Retinal pigment epithelial cell (primary cell): ENCODE measurements around the gene DLX4.

Source experiments
- DNase-seq: peaks from one replicate; pipeline ENCODE4 v3.0.0-alpha.2; 2010; ENCODE audit warnings: low read depth
- H3K4me3 ChIP-seq: 2 replicates; pipeline ENCODE4 v1.5.1; 2011; ENCODE audit warnings: mild to moderate bottlenecking, low read length, control low read depth, moderate library complexity
- TF ChIP-seq, protein P1 (sequence below): conservative IDR thresholded peaks from 2 replicates; pipeline ENCODE4 v1.5.1; 2011; ENCODE audit warnings: low read depth, low read length, control low read depth, inconsistent platforms

The DLX4 gene

DNA sequence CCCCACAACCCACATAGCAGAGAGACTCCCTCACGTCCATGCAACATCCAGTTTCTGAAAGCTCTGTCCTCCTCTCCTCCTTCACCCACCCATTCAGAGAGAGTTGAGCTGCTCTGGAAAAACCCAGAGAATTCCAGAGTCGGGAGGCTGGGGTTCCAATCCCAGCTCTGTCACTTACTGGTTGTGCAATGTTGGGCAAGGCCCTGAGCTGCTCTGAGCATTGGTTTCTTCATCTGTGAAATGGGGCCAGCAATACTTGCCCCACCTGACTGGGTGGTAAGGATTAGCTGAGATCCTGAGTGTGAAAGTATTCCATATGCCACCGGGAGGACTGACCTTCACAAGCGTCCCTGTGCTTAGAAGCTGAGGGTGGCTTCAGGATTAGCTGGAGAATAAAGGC lies 12.2 kb upstream of the DLX4 start:
- no peak for DNase-seq
- TF ChIP-seq, protein P1, sequence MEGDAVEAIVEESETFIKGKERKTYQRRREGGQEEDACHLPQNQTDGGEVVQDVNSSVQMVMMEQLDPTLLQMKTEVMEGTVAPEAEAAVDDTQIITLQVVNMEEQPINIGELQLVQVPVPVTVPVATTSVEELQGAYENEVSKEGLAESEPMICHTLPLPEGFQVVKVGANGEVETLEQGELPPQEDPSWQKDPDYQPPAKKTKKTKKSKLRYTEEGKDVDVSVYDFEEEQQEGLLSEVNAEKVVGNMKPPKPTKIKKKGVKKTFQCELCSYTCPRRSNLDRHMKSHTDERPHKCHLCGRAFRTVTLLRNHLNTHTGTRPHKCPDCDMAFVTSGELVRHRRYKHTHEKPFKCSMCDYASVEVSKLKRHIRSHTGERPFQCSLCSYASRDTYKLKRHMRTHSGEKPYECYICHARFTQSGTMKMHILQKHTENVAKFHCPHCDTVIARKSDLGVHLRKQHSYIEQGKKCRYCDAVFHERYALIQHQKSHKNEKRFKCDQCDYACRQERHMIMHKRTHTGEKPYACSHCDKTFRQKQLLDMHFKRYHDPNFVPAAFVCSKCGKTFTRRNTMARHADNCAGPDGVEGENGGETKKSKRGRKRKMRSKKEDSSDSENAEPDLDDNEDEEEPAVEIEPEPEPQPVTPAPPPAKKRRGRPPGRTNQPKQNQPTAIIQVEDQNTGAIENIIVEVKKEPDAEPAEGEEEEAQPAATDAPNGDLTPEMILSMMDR: no peak

DNA sequence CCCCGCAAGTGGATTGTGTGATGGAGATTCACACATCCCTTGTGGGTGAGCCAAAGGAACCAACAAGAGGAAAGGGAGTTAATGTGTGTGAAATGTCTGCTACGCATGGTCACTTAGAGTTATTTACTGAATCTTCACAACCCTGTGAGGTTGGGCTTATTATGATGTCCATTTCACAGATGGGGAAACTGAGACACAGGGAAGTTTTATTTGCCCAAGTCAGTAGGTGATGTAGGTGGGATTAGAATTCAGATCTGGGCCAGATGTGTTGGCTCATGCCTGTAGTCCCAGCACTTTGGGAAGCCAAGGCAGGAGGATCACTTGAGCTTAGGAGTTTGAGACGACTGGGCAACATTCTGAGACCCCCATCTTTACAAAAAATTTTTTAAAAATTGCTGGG lies 11.6 kb upstream of the DLX4 start:
- TF ChIP-seq, protein P1: no peak
- no peak overlapping the region for H3K4me3 ChIP-seq
- no peak for DNase-seq

More for the DNA sequence above, 12.2 kb upstream of the DLX4 start:
- H3K4me3 ChIP-seq: no peak overlapping the region

DNA sequence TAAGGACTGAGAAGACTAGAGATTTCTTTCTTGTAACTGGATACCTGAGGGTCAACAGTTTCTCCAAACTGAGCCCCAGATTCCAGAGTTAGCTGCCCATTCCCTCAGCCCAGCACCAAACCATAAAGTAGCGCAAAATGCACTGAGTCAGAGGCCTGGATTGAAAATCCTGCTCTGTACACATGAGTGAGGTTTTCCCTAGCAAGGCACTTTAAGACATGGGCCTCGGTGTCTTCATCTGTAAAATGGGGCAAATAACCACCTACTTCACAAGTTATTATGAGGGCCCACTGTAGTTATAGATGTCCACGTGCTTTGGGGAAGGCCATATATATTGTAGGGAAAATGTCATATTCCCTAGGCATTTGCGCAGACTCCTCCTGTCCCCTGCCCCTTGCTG lies 10.3 kb upstream of the DLX4 start:
- no peak for DNase-seq
- no peak overlapping the region for H3K4me3 ChIP-seq
- TF ChIP-seq, protein P1: no peak

DNA sequence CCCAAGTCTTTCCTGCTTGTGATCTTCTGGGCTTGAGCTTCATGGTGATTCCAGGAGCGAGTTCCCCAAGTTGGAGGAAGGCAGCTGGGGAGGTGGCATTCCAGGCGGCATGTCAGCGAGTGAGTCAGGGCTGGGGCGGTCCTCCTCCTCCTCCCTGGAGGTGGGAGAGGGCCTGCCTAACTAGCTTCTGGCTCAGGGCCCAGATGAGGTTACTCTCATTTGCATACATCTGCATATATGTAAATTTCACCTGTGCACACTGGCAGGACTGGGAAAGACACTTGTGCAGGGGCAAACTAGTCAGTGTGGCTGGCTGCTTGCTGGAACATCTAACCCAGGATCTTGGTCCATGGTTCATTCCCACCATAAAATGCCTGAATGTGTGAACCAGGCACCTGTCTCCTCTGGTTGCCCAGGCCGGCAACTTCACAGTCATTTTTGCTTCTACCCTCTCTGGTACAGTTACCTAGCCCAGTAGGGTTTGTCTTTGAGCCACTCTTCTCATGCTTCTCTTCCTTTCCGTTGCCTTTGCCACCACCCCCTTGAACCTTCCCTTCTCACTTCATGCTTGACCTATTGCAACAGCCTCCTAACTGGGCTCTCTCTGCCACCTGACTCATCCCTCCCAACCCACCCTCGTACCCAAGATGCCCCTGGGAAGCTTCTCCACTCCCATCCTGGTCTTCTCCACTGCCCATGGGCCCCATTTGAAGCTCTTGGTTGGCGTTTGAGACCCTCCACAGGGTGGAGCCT lies 9.6 kb upstream of the DLX4 start:
- no peak for DNase-seq
- TF ChIP-seq, protein P1: no peak
- no peak overlapping the region for H3K4me3 ChIP-seq

DNA sequence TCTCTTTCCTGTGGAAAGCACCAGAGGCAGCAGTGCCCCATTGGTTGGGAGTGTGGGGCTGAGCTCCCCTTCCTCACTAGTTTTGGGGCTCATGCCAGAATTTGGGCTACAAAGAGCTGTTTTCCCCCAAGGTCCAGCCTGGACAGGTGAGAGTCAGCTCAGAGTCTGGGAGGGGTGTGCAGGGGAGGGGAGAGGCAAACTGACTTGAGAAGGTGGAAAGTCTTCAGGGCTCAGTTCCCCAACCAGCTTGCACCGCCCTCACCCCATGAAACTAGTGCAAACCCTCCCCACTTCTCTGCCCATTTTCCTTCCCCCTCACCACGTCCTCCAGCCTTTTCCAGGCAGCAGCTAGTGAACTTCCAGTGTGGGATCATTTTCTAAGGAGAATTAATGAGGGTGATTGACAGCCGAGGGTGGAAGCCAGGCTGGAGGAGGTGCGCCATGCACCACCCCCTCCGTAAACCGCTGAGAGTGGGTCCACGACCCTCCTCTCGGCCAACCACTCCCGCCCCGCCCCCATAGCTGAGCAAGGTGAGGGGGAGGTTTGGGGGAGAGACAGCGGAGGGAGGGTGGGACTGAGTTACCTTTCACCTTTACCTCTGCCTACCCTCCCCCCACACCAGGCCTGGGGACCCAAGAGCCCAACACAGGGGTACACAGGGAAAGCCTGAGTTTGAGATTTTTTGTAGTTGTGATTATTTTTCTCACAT lies 6.2 kb upstream of the DLX4 start:
- DNase-seq: no peak
- TF ChIP-seq, protein P1: no peak
- H3K4me3 ChIP-seq: no peak overlapping the region

DNA sequence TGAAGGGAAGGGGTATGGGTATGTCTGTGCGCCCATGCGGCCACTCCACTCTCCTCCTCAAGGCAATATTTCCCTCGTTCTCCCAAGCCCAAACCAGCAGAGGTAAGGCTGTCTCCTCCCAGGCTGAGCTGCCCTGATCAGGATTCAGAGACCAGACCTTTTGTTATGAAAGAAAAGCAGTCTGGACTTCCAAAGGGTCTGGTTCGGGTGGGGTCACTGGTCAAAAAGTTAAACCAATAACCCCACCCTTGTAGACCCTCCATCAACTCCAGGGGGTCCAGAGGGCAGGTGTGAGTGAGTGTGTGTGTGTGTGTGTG lies 5.7 kb upstream of the DLX4 start:
- no peak overlapping the region for H3K4me3 ChIP-seq
- no peak for DNase-seq
- TF ChIP-seq, protein P1: no peak

DNA sequence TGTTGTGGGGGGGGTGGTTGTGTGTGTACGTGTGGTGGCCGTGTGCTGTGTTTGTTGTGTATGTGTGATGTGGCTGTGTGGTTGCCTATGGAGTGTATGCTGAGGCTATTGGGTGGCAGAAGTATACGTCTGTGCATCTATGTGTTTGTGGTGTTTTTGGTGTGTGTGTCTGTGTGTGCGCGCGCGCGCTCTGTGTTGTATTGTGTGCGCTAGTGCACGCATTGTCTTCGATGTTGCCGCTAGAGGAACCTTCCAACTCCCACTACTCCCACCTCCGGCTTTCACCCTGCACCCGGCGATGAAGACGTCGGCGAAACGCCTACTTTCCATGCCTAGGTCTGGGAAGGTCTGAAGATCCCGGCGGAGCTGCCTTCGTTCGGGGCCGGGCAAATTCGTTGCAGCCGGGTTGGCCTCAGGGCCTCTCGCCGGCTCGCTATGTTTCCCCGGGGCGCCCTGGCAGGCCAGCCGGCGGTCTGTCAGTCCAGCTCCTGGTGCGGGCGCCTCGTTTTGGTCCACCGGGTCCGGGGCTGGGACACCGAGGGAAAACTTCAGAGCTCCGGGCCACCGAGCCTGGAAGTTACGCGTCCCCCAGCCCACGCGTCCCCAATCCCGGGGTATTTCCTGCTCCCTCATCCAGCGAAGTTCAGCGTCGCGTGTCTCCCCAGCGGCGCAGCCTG lies 5.2 kb upstream of the DLX4 start:
- TF ChIP-seq, protein P1: no peak
- H3K4me3 ChIP-seq: no peak overlapping the region

More for the DNA sequence above, 5.2 kb upstream of the DLX4 start:
- DNase-seq: no peak
